ENCODE measurements around the gene WDR7.

Gene WDR7

GRCh38 chr18:57054891-57055290, 403.7 kb downstream of the WDR7 start:
- H3K9ac ChIP-seq (ENCODE audit: low read length) = no peak overlapping the region
- TF ChIP-seq EZH2 (IDR thresholded peaks at IDR 0.05; ENCODE audit: borderline replicate concordance, low read length) = no peak
- TF ChIP-seq, protein P1, sequence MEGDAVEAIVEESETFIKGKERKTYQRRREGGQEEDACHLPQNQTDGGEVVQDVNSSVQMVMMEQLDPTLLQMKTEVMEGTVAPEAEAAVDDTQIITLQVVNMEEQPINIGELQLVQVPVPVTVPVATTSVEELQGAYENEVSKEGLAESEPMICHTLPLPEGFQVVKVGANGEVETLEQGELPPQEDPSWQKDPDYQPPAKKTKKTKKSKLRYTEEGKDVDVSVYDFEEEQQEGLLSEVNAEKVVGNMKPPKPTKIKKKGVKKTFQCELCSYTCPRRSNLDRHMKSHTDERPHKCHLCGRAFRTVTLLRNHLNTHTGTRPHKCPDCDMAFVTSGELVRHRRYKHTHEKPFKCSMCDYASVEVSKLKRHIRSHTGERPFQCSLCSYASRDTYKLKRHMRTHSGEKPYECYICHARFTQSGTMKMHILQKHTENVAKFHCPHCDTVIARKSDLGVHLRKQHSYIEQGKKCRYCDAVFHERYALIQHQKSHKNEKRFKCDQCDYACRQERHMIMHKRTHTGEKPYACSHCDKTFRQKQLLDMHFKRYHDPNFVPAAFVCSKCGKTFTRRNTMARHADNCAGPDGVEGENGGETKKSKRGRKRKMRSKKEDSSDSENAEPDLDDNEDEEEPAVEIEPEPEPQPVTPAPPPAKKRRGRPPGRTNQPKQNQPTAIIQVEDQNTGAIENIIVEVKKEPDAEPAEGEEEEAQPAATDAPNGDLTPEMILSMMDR (IDR thresholded peaks at IDR 0.05; ENCODE audit: low read length) = no peak

DNA sequence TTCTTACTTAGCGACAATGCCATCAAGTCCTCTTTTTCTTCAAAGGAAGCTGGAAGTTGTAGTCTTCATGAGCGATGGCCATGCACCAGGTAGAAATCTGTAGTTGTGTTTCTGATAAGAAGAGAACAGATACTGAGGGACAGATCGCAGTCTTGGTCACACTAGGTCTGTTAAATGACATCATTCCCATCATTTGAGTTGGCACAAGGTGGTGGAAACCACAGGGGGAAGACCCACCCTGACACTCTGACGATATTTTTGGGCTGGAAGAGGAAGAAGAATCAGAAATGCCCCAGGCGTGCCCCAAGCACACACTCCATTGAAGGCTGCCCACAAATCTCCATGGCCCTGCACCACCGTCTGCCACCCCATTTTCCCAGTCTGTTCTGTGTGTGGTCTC, 406.7 kb downstream of the WDR7 start:
- no peaks in the 10 kb centered on the region for H3K4me1 ChIP-seq (ENCODE audit: insufficient read depth, low read length, severe bottlenecking)
- H4K20me1 ChIP-seq (ENCODE audit: insufficient read depth, low read length) = no peaks in the 10 kb centered on the region
- H3K36me3 ChIP-seq (ENCODE audit: insufficient read depth, low read length) = no peaks in the 10 kb centered on the region
- H3F3A ChIP-seq (ENCODE audit: insufficient read depth, low read length) = no peaks in the 10 kb centered on the region
- no peak overlapping the region for H3K4me3 ChIP-seq (ENCODE audit: low read depth, low read length, poor library complexity, severe bottlenecking)
- peaks cover 4% of the 10 kb centered on the region; the same call in 1 of the 2 replicates for H3K9me3 ChIP-seq (ENCODE audit: low read length)
- peaks cover 8% of the 10 kb centered on the region; the same call in 1 of the 2 replicates for H3K27me3 ChIP-seq (ENCODE audit: insufficient read depth, low read length)
- no peak overlapping the region for H3K4me2 ChIP-seq (ENCODE audit: low read length)
- H3K27ac ChIP-seq (ENCODE audit: low read depth, low read length, poor library complexity, severe bottlenecking) = no peak overlapping the region
- TF ChIP-seq EZH2 (IDR thresholded peaks at IDR 0.05; ENCODE audit: borderline replicate concordance, low read length) = no peak
- TF ChIP-seq, protein P1 (IDR thresholded peaks at IDR 0.05; ENCODE audit: low read length) = no peak
- no peaks in the 10 kb centered on the region for H3K79me2 ChIP-seq (ENCODE audit: insufficient read depth, low read length)
- H3K9ac ChIP-seq (ENCODE audit: low read length) = no peak overlapping the region
- no peak overlapping the region for H2AFZ ChIP-seq (ENCODE audit: low read length)
- H3K9me2 ChIP-seq (ENCODE audit: low read depth, low read length) = no peaks in the 10 kb centered on the region

More at GRCh38 chr18:57054891-57055290, 403.7 kb downstream of the WDR7 start:
- H3K27ac ChIP-seq (ENCODE audit: low read depth, low read length, poor library complexity, severe bottlenecking) = no peak overlapping the region
- H3K79me2 ChIP-seq (ENCODE audit: insufficient read depth, low read length) = no peaks in the 10 kb centered on the region
- H3K36me3 ChIP-seq (ENCODE audit: insufficient read depth, low read length) = no peaks in the 10 kb centered on the region
- H3K4me2 ChIP-seq (ENCODE audit: low read length) = no peak overlapping the region
- no peak overlapping the region for H3K4me3 ChIP-seq (ENCODE audit: low read depth, low read length, poor library complexity, severe bottlenecking)
- H3K27me3 ChIP-seq (ENCODE audit: insufficient read depth, low read length) = peaks cover 8% of the 10 kb centered on the region; the same call in 1 of the 2 replicates
- no peak overlapping the region for H2AFZ ChIP-seq (ENCODE audit: low read length)
- no peaks in the 10 kb centered on the region for H3K9me2 ChIP-seq (ENCODE audit: low read depth, low read length)
- H3K9me3 ChIP-seq (ENCODE audit: low read length) = peaks cover 4% of the 10 kb centered on the region; the same call in 1 of the 2 replicates
- no peaks in the 10 kb centered on the region for H3K4me1 ChIP-seq (ENCODE audit: insufficient read depth, low read length, severe bottlenecking)
- no peaks in the 10 kb centered on the region for H4K20me1 ChIP-seq (ENCODE audit: insufficient read depth, low read length)
- no peaks in the 10 kb centered on the region for H3F3A ChIP-seq (ENCODE audit: insufficient read depth, low read length)

GRCh38 chr18:57058734-57059133, 407.6 kb downstream of the WDR7 start:
- H3K27ac ChIP-seq (ENCODE audit: low read depth, low read length, poor library complexity, severe bottlenecking) = no peak overlapping the region
- peaks cover 4% of the 10 kb centered on the region; the same call in 1 of the 2 replicates for H3K9me3 ChIP-seq (ENCODE audit: low read length)
- no peaks in the 10 kb centered on the region for H3K36me3 ChIP-seq (ENCODE audit: insufficient read depth, low read length)
- no peaks in the 10 kb centered on the region for H3F3A ChIP-seq (ENCODE audit: insufficient read depth, low read length)
- TF ChIP-seq, protein P1 (IDR thresholded peaks at IDR 0.05; ENCODE audit: low read length) = no peak
- no peak for TF ChIP-seq EZH2 (IDR thresholded peaks at IDR 0.05; ENCODE audit: borderline replicate concordance, low read length)
- no peaks in the 10 kb centered on the region for H3K4me1 ChIP-seq (ENCODE audit: insufficient read depth, low read length, severe bottlenecking)
- peaks cover 6% of the 10 kb centered on the region; the same call in 1 of the 2 replicates for H3K27me3 ChIP-seq (ENCODE audit: insufficient read depth, low read length)
- H3K9me2 ChIP-seq (ENCODE audit: low read depth, low read length) = no peaks in the 10 kb centered on the region
- H3K4me2 ChIP-seq (ENCODE audit: low read length) = no peak overlapping the region
- H3K9ac ChIP-seq (ENCODE audit: low read length) = no peak overlapping the region
- H4K20me1 ChIP-seq (ENCODE audit: insufficient read depth, low read length) = no peaks in the 10 kb centered on the region
- H3K4me3 ChIP-seq (ENCODE audit: low read depth, low read length, poor library complexity, severe bottlenecking) = no peak overlapping the region
- no peak overlapping the region for H2AFZ ChIP-seq (ENCODE audit: low read length)
- H3K79me2 ChIP-seq (ENCODE audit: insufficient read depth, low read length) = no peaks in the 10 kb centered on the region

All from OCI-LY1 (cell line).